ENCODE results near the gene MRPS5.

Gene MRPS5

DNA sequence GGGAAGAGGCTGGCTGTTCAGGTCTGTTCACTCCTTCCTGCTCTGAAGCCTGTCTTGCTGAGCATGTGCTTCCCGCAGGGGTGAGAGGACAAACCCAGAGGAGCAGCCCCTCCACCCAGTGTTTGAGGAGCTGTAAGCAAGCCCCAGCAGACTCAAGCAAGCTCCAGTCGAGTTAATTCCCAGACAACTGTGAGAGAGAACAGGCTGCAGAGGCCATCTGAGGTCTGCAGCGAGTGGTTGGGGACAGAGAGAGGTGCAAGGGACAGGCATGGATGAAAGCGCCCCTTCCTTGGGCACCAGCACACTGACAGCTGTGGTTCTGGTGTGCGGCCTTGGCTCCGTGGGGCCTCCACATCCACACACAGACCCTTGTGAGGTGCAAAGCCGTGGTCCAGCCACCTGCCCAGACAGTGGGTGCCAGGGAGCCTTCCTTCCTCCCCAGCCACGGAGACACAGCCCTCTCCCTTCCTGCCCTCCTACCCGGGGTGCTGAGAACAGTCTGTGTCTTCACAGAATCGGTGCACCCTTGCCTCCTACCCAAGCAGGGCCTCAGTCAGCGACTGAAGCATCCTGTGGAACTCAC lies 59.9 kb downstream of the MRPS5 start:
- in situ Hi-C loops (cut with MboI; ENCODE audit: low sequenced_read_pairs): no loop called here

DNA sequence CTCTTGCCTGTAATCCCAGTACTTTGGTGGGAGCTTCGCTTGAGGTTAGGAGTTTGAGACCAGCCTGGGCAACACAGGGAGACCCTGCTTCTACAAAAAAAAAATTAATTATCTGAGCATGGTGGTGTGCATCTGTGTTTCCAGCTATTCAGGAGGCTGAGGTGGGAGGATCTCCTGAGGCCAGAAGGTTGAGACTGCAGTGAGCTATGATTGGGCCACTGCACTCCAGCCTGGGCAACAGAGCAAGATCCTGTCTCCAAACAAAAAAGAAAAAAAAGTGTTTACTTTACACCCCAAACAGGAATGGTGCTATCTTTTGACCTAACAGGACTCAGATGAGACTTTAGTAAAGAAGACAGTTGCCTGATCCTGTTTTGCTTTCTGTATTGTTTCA lies 60.5 kb downstream of the MRPS5 start:
- in situ Hi-C loops (cut with MboI; ENCODE audit: low sequenced_read_pairs): no loop called here

DNA sequence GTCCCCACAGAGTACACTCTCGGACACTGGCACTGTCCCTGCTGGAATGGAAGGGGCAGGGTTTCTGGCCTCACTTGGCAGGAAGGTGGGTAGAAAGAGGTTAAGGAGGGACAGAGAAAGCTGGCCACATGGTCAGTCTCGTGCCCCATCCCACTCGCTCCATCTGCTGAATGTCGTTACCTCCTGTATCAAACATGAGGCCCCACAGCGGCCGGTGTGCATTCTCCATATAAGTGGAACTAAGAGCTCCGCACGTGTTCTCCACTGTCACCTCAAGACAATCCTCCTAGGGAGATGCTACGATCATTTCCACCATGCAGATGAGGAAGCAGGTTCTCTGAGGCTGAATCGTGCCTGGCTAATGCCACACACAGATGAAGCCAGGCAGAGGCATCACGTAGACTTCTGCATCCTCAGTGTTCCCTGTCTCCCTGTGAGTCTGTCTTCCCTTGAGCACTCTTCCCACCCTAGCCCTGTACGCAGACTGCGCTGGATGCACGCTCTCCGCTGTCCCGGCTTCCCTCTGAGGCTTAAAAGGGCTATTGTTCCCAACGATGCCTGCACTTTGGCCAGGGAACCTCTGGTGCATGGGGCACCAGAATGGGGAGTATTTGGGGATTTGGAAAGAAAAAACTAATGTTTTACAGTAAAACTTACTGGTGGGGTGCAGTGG lies 61.0 kb downstream of the MRPS5 start:
- in situ Hi-C loops (cut with MboI; ENCODE audit: low sequenced_read_pairs): no loop called here

DNA sequence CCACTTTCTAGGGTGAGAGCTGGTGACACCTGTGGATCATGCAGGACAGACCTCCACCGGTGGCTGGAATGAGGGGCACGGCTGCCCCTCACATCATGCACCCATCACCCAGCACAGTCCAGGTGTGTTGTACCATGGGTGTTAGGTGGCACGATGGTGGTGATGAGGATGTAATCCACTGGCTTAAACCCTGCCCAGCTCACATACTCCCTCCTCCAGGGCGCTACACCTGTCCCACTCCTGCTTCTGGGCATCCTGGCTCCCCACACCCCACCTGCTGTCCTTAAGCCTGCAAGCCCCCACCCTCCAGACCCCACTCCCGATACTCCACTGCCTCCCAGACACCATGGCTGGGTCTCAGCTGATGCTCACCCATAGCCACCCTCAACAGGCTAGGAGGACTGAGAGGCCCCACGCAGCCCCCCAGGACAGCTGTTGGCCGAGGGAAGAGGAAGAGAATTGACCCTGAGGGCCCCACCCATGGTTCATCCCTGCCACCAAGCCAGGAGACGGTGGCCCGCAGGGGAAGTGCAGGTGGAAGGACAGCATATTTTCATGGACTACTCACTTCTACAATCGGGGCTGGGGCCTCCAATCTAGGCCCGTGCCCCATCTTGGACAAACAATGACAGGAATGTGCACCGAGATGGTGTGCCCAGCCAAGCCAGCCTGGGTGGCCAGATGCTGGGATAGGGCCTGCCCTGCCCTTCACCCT lies 61.8 kb downstream of the MRPS5 start:
- in situ Hi-C loops (cut with MboI; ENCODE audit: low sequenced_read_pairs): no loop called here

DNA sequence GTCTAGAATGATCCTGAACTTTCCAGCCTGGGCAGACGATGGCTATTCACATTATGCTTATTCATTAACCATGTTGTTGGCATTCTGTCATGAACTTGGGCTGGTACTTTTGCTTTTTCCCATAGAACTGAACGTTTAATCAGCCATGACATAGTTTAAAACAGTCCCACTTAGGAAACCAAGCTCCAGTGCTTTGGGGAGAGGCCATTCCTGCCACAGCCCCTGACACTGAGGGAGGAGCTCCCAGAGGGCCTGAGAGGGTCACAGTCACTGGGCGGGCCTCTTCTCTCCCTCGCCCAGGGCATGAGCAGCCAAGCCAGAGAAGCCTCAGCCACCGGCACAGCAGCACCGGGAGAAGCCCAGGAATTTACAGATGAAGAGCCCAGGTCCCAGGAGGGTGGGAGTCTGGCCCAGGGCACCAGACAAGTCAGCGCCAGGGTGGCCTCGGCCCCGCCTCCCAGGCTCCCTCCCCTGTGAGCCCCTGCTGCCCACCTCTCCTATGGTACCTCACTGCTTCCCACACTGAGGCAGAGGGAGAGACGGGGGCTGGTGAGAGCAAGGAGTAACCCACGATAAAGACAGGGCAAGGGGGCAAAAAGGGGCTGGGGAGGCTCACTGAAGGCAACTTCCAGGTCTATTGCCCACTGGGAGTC lies 62.5 kb downstream of the MRPS5 start:
- in situ Hi-C loops (cut with MboI; ENCODE audit: low sequenced_read_pairs): no loop called here

DNA sequence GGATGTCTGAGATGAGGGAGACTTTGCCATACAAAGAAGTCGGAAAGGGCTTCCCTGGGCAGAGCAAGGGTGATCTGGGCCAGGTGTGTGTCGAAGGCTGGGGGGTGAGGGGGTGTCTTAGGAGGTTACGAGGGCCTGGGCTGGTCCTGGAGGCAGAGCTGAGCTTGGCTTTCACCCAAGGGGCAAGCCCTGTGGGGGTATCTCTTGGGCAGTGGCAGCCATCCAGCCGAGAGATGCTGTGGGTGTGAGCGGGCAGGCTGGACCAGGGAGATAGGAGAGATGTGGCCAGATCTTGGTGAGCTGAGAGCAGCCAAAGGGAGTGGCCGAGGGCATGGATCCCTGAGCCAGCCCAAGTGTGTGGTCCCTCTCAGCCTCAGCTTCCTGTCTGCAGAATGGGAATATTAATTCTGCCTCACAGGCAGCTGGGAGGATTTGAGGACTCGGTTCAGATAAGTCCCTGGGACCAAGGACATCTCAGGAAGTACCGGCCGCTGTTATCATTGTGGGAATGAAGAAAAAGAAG lies 63.1 kb downstream of the MRPS5 start:
- in situ Hi-C loops (cut with MboI; ENCODE audit: low sequenced_read_pairs): no loop called here

DNA sequence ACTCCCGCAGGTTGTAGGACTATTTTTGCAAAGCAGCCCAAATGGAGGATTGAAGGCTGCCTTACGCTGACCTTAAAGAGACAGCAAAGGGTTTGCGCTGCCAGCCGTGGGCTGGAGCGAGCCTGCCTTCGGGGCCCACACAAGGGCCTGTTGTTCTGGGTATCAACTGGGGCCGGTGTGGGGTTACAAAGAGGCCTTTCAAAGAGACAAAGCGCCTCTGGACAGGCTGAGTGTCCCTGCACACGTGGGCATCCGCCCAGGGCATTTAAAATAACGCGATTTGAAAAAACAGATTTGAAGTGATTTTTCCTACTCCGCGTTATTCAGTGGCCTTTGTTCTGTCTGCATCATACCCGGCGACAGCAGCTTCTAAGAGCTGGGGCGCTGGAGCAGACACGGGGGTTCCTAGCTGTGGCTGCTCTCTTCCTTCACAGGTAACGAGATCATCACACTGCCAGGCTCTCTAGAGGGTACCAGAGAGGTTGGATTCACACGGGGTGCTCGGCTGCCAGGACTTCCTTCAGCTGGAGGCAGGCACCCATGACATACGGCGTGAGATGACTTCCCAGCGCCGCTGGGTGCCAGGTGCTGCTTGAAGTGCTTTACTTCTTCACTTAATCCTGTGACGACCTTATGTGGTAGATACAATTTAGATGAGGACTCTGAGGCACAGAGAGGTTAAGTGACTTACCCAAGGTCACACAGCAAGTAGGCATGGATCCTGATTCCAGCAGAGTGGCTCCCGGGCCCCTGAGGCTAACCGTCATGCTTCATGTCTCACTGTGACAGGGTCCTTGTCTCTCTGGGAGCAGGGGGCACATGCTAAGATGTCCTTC lies 63.9 kb downstream of the MRPS5 start:
- in situ Hi-C loops (cut with MboI; ENCODE audit: low sequenced_read_pairs): no loop called here

DNA sequence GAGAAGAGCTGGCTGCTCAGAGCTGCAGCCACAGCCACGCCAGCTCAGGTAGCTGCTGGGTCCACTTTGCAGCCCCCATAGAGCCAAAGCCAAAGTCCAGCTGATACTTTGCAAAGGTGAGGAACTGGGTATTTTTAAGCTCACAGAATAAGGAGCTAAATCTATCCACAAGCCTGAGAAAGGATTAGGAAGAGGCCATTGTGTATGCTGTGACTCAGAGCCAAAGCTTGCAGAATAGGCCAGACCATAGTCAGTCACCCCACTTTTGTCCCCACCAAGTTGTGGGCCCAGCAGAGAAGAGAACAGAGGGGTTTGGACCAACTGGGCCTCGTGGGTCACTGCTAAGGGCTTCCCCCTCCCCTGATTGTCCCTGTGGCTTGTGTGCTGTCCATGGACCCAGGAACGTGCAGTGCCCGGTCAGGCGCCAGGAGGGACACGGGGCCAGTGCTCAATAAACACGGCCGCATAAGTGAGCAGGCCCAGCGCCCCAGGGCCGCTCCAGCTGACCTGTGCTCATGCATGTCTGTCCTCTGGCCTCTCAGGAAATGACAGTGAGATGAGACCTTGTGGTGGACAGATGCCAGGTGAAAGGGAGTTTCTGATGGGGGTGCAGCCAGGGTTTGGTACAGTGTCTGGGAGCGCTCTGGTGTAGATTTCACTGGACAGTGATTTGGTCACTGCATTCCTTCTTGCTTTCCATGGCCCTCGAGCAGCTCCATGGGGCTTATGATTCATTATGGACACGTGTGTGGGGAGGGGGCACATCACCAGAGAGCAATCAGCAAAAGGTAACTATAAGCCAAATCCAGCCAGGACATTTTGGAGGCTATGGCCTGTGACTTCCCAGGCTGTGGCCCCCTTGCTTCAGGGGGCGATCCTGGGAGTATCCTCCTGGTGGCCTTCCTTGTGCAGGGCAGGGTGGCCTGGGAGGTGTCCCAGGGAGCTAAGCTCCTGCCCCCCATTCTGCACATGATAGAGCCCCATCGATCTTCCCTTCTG lies 64.8 kb downstream of the MRPS5 start:
- in situ Hi-C loops (cut with MboI; ENCODE audit: low sequenced_read_pairs): no loop called here

DNA sequence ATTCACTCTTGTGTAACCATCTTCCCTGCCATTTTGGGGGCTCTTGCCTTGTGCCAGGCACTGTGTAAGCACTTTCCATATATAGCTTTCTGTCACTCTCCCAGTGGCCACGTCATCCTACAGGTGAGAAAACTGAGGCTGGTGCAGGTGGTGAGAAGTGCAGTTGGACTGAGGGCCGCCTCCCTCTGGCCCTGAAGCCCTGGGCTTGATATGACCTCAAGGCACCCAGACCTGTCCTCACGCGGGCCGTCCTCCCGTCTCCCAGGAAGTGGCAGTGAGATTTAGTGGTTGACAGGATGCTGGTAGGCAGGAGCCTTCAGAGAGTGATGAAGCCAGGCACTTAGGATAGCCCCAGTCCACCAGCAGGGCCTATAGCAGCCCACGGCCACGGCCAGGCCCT lies 65.6 kb downstream of the MRPS5 start:
- in situ Hi-C loops (cut with MboI; ENCODE audit: low sequenced_read_pairs): no loop called here

DNA sequence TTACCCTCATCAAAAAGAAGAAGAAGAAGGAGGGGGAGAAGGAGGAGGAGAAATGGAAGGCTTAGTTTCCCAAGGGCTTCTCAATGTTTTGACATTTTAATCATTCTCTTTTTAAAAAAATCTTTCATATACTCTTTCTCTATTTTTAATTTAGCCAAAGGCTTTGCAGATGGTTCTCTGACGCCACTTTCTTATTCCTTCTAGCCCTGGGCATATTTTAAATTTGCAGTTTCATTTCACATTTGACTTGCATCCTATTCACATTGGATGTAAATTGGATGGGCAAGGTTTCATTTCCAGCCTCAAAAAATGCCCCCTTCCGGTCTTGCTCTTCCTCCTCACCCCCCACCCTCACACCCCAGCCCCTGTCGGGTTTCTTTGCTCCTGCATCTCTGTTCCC lies 66.3 kb downstream of the MRPS5 start:
- in situ Hi-C loops (cut with MboI; ENCODE audit: low sequenced_read_pairs): no loop called here

DNA sequence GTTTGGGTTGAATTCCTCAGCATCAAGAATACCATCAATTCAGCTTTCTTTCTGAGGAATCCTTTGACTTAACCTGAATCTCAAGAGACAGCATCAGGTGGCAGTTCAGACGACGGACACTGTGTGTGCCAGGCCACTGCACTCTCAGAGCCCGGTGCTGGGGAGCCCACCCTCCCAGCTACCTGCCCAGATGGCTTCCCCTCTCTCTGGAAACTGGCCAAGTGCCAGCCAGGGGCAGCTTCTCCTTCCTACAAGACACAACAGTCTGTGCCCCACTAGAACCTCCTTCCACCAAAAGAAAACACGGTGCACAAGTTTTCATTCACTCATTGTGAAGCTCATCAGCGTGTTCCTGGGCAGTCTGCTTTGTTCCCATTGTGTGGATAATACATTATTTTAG lies 67.6 kb downstream of the MRPS5 start:
- in situ Hi-C loops (cut with MboI; ENCODE audit: low sequenced_read_pairs): no loop called here

DNA sequence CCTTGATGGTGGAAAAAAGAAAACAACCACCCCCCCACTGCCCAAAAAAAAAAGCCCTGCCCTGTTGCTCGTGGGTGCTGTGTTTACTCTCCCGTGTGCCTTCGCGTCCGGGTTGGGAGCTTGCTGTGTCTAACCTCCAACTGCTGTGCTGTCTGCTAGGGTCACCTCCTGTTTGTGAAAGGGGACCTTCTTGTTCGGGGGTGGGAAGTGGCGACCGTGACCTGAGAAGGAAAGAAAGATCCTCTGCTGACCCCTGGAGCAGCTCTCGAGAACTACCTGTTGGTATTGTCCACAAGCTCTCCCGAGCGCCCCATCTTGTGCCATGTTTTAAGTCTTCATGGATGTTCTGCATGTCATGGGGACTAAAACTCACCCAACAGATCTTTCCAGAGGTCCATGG lies 68.1 kb downstream of the MRPS5 start:
- in situ Hi-C loops (cut with MboI; ENCODE audit: low sequenced_read_pairs): no loop called here

DNA sequence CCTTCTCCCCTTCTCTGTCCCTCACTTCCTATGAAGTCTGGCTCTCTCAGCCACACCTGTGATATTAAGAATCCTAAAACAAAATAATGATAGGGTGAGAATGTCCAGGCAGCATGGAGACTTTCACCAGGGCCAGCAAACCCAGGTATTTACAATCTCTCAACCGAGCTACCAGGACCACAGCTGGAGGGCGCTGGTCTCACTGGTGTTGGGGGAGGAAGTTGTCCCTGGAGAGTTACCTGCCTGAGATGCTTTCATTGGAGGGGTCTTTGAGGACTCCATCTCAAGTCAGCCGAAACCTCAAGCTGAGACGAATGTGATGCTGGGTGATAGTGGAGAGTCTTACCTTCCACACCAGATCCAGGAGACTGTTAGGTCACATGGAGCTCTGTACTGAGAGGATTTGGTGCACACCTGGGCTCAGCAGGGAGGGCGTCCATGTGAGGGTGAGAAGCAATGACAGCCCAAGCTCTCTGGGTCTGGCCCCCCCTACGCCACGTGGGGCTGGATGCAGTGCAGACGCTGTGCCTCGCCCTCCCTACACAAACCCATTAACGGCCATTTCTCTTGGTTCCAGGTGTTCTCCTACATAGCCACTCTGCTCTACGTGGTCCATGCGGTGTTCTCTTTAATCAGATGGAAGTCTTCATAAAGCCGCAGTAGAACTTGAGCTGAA lies 68.7 kb downstream of the MRPS5 start:
- in situ Hi-C loops (cut with MboI; ENCODE audit: low sequenced_read_pairs): no loop called here

DNA sequence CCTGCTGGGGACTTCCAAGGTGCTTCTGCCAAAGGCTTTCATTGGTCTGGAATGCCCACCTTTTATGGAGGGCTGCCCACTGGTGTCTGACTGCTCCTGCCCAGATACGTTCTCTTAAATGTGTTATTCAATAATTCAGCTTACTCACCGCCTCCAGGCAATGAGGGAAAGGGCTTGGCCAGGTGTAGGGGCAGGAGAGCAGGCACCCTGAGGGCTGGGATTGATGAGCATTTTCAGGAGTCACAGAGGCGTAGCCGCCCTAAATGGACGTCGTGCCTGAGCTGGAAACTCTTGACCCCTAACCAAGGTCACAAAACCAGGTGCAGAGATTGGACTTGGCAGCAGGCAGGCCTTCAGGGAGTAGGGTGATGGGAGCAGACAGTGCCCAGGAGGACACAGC lies 69.3 kb downstream of the MRPS5 start:
- in situ Hi-C loops (cut with MboI; ENCODE audit: low sequenced_read_pairs): no loop called here

DNA sequence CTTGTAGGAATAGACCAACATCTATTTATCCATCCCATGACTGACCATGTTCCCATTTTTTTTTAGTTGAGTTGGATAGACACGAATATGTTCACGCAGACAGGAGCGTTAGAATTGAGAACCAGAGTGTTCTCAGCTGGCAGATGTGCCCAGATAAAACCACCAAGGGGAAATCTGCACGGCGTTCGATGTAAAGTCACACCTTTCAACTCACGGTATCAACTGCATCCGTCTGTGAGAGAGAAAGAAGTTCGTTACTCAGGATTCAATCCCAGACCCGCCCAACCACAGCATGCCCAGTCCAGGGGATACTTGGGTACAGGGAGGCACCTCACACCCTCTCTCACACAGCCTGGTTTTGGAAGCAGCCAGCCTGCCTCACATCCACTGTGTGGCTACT lies 70.0 kb downstream of the MRPS5 start:
- in situ Hi-C loops (cut with MboI; ENCODE audit: low sequenced_read_pairs): no loop called here

DNA sequence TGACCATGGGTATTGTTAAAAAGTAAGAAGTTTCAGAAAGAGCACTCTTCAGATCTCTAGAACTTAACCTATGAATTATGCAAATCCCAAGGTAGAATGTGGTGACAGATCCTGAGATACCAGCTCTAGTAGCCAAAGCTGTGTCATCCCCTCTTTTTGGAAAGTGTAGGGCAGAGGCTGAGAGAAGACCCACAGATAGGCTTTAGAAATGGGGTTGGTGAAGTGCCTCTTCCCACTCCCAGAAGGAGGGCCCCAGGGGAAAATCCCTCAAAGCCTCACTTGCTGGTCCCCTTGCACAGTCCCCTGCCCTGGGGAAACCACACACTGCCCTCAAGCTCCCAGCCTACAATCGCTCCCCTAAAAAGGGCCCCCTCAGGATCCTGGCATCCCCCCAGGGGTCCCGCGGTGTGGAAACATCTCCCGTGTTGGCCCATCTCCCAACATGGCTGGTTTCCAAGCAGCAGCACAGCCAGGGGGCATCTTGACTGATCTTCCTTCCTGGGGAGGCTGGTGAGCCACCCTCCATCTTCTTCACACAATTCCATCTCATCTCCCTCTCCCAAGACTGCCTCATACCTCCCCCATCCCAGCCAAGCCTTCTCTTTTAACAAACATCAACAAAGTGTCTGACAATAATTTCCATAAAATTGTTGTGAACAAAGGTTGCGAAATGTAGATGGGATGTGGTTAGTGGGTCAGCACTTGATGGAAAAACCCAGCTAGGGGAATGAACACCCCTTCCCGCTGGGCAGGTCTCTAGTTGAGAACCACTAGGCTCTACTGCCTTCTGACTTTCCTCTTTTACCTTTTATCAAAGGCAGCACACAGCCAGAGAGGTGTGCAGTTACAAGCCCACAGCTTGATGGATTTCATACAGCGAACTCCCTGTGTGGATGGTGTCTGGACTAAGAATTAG lies 71.0 kb downstream of the MRPS5 start:
- in situ Hi-C loops (cut with MboI; ENCODE audit: low sequenced_read_pairs): no loop called here

DNA sequence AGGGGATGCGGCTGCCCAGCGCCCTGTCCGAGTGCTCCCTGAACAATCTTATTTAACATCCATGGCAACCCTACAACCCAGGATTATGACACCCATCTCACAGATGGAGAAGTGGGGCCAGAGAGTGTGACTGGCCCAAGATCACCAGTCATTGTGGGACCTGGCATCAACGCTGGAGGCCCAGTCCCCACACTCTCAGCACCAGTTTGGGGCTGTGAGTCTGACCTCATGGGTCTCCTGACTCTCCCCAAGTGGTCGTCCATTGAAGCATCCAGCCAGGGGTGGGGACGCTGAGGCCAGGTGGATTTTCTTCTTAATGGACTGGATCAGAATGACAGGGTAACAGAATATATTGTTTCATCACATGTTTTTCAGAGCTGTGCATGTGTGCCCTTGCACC lies 71.6 kb downstream of the MRPS5 start:
- in situ Hi-C loops (cut with MboI; ENCODE audit: low sequenced_read_pairs): no loop called here

DNA sequence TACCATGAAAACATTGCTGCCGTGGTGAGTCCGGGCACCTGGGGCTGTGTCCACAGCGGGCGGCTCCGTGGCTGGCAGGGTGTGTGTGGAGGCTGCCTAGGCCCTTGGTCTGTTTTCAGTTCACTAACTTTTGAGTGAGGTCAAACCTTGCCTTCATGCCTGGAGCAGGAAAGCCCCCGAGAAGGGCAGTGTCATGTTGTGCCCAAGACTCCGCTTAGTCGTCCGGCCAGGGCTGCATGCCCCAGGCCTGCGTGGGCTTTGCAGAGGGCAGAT lies 72.0 kb downstream of the MRPS5 start:
- in situ Hi-C loops (cut with MboI; ENCODE audit: low sequenced_read_pairs): no loop called here
